ENCODE measurements around the gene ADORA2A.

GRCh38 chr22:24445481-24446259, 18.3 kb downstream of the ADORA2A start:
- TF ChIP-seq CTCF (IDR thresholded peaks at IDR 0.05; ENCODE audit: insufficient read depth, low read length) (no peak), POLR2AphosphoS5 (IDR thresholded peaks at IDR 0.05; ENCODE audit: low read depth) (no peak), REST (IDR thresholded peaks at IDR 0.05; ENCODE audit: insufficient replicate concordance, low read depth) (no peak), GABPA (IDR thresholded peaks at IDR 0.05; ENCODE audit: low read depth) (no peak), SPI1 (IDR thresholded peaks at IDR 0.05; ENCODE audit: borderline replicate concordance, low read depth) (no peak)

Measured in HL-60 (cell line).